ENCODE measurements around the gene BBLN.
"Not testable (repeated sequence)": the region's sequence is repeated elsewhere in the genome, so short reads cannot be mapped to it uniquely, and the experiment has no call there.

Gene BBLN

GRCh38 chr9:128180001-128180400 is 19.9 kb downstream of the BBLN start:
- Histone ChIP-seq H3K9me3 (no peaks in the 10 kb centered on the region), H3K36me3 (peaks cover 90% of the 10 kb centered on the region)

GRCh38 chr9:128180447-128180846 is 20.4 kb downstream of the BBLN start:
- Histone ChIP-seq H3K4me1 (ENCODE audit: control insufficient read depth in 1 of 2, insufficient read depth in 1 of 2, low read depth in 1 of 2, low read length in 1 of 2) (no peaks in the 10 kb centered on the region), H3K9me3 (no peaks in the 10 kb centered on the region), H3K27me3 (no peaks in the 10 kb centered on the region), H3K36me3 (peaks cover 90% of the 10 kb centered on the region), H3K4me3 (ENCODE audit: low read depth in 1 of 2, low read length in 1 of 2) (no peak overlapping the region), H3K27ac (no peak overlapping the region)
- no peak for TF ChIP-seq CTCF (IDR thresholded peaks at IDR 0.05)

More at GRCh38 chr9:128180001-128180400, 19.9 kb downstream of the BBLN start:
- Histone ChIP-seq H3K4me3 (ENCODE audit: low read depth in 1 of 2, low read length in 1 of 2) (no peak overlapping the region), H3K27ac (no peak overlapping the region), H3K27me3 (no peaks in the 10 kb centered on the region), H3K4me1 (ENCODE audit: control insufficient read depth in 1 of 2, insufficient read depth in 1 of 2, low read depth in 1 of 2, low read length in 1 of 2) (no peaks in the 10 kb centered on the region)
- TF ChIP-seq CTCF (IDR thresholded peaks at IDR 0.05): no peak

GRCh38 chr9:128181480-128181879 is 21.4 kb downstream of the BBLN start:
- H3K9me3 ChIP-seq; H3K27ac ChIP-seq; H3K27me3 ChIP-seq; H3K4me3 ChIP-seq (ENCODE audit: low read depth in 1 of 2, low read length in 1 of 2); H3K4me1 ChIP-seq (ENCODE audit: control insufficient read depth in 1 of 2, insufficient read depth in 1 of 2, low read depth in 1 of 2, low read length in 1 of 2): not testable (repeated sequence)
- peaks cover 89% of the 10 kb centered on the region for H3K36me3 ChIP-seq

- TF ChIP-seq CTCF (IDR thresholded peaks at IDR 0.05): no peak
These were observed 23.0 kb downstream of the BBLN start for GRCh38 chr9:128182893-128183588.

GRCh38 chr9:128185979-128186965 is 26.2 kb downstream of the BBLN start:
- no peak overlapping the region for H3K27ac ChIP-seq
- no peaks in the 10 kb centered on the region for H3K27me3 ChIP-seq
- H3K36me3 ChIP-seq: peaks cover 52% of the 10 kb centered on the region

More at GRCh38 chr9:128182893-128183588, 23.0 kb downstream of the BBLN start:
- Histone ChIP-seq H3K4me1 (ENCODE audit: control insufficient read depth in 1 of 2, insufficient read depth in 1 of 2, low read depth in 1 of 2, low read length in 1 of 2) (no peaks in the 10 kb centered on the region), H3K36me3 (peaks cover 79% of the 10 kb centered on the region), H3K9me3 (no peaks in the 10 kb centered on the region), H3K27ac (no peak overlapping the region), H3K4me3 (ENCODE audit: low read depth in 1 of 2, low read length in 1 of 2) (no peak overlapping the region), H3K27me3 (no peaks in the 10 kb centered on the region)

More at GRCh38 chr9:128185979-128186965, 26.2 kb downstream of the BBLN start:
- no peak for TF ChIP-seq CTCF (IDR thresholded peaks at IDR 0.05)
- Histone ChIP-seq H3K4me1 (ENCODE audit: control insufficient read depth in 1 of 2, insufficient read depth in 1 of 2, low read depth in 1 of 2, low read length in 1 of 2) (peaks cover 8 to 14% of the 10 kb centered on the region in 2 experiments), H3K4me3 (ENCODE audit: low read depth in 1 of 2, low read length in 1 of 2) (no peak overlapping the region), H3K9me3 (no peaks in the 10 kb centered on the region)

Measured in neutrophil (primary cell).